Endothelial cell of umbilical vein (primary cell): ENCODE data around the gene CTLA4. TPM values are rescaled to one million over a fixed set of nuclear protein-coding genes. Genes with fewer than 3 reads are reported as not detected.

Experiments
- BruUV-seq: library from RNA; stranded (reverse); fragments of 400-500 nt; replicated peaks from 2 replicates; lab custom pipeline; 2021; lab: Mats Ljungman, UMichigan
- CTCF ChIA-PET: fragments of 300-600, 350-600 bp; sonication (Branson Sonifier 250); formaldehyde crosslinking; loops from one replicate; lab custom pipeline; 2021; ENCODE audit warnings: antibody characterized with exemption, inconsistent platforms; lab: Charles Lee
- POLR2A ChIA-PET: fragments of 300-600, 350-600 bp; sonication (Branson Sonifier 250); formaldehyde crosslinking; loops from one replicate; lab custom pipeline; 2021; ENCODE audit warnings: antibody characterized with exemption, inconsistent platforms; lab: Charles Lee
- DNase-seq: peaks from one replicate; pipeline ENCODE4 v3.0.0-alpha.2; 2011; ENCODE audit warnings: low read depth, low spot score
- FAIRE-seq: peaks from 2 replicates; lab custom pipeline; 2011; peaks lifted over from hg19 to GRCh38; lab: Jason Lieb, UNC
- H2AFZ ChIP-seq: 2 replicates; pipeline ENCODE4 v1.6.0; 2012; ENCODE audit warnings: low read depth, low read length, control low read depth, inconsistent platforms
- H3K27ac ChIP-seq: 2 replicates; pipeline ENCODE4 v1.5.1; 2011; ENCODE audit warnings: low read depth, mild to moderate bottlenecking, control low read depth, low read length, moderate library complexity; ENCODE audit not compliant: insufficient read depth
- H3K27me3 ChIP-seq, 2 experiments: 2 replicates each; pipeline versions ENCODE4 v1.6.0 to v1.6.1; 2011; ENCODE audit warnings: low read length in 2 of 2, mixed read lengths in 1 of 2; ENCODE audit not compliant: control insufficient read depth in 2 of 2, insufficient read depth in 2 of 2
- H3K36me3 ChIP-seq, 2 experiments: 2 replicates in 1 of 2; 3 replicates in 1 of 2; pipeline ENCODE4 v1.5.1; 2011; ENCODE audit warnings: low read length in 2 of 2, mild to moderate bottlenecking in 1 of 2, moderate library complexity in 1 of 2; ENCODE audit not compliant: control insufficient read depth in 2 of 2, insufficient read depth in 2 of 2; ENCODE audit errors: extremely low read depth in 1 of 2
- H3K4me1 ChIP-seq: 3 replicates; pipeline ENCODE4 v1.5.1; 2011; ENCODE audit warnings: mild to moderate bottlenecking, low read length; ENCODE audit not compliant: control insufficient read depth, insufficient read depth; ENCODE audit errors: extremely low read depth
- H3K4me2 ChIP-seq: 2 replicates; pipeline ENCODE4 v1.6.1; 2011; ENCODE audit warnings: low read length, control low read depth, mixed read lengths; ENCODE audit not compliant: insufficient read depth
- H3K4me3 ChIP-seq, 3 experiments: fragments of 200-600 bp in 1 of 3; sonication (generic), shearing (Covaris generic) in 1 of 3; replicated peaks in 1 of 3; 2 replicates each; pipeline ENCODE4 v1.5.1; 2011 to 2016; ENCODE audit warnings: control low read depth in 3 of 3, low read length in 3 of 3, mild to moderate bottlenecking in 2 of 3, inconsistent platforms in 1 of 3, low read depth in 1 of 3, moderate library complexity in 1 of 3; ENCODE audit not compliant: insufficient read depth in 1 of 3
- H3K79me2 ChIP-seq: 2 replicates; pipeline ENCODE4 v1.6.0; 2012; ENCODE audit warnings: low read length, inconsistent platforms; ENCODE audit not compliant: control insufficient read depth, insufficient read depth
- H3K9ac ChIP-seq: replicated peaks from 2 replicates; pipeline ENCODE3; 2011; ENCODE audit warnings: low read length, control low read depth; ENCODE audit not compliant: insufficient read depth; ENCODE audit errors: extremely low read depth
- H3K9me1 ChIP-seq: replicated peaks from 3 replicates; pipeline ENCODE4 v1.6.0; 2011; ENCODE audit warnings: mild to moderate bottlenecking, low read length; ENCODE audit not compliant: control insufficient read depth, insufficient read depth; ENCODE audit errors: extremely low read depth
- H3K9me3 ChIP-seq: replicated peaks from 2 replicates; pipeline ENCODE4 v1.5.1; 2012; ENCODE audit warnings: low read length, inconsistent platforms; ENCODE audit not compliant: control insufficient read depth, insufficient read depth
- H4K20me1 ChIP-seq: replicated peaks from 2 replicates; pipeline ENCODE3; 2011; ENCODE audit warnings: mild to moderate bottlenecking, low read length; ENCODE audit not compliant: control insufficient read depth, insufficient read depth; ENCODE audit errors: extremely low read depth
- EZH2 ChIP-seq: IDR thresholded peaks from 2 replicates; pipeline ENCODE4 v1.6.1; 2012; ENCODE audit warnings: borderline replicate concordance, low read depth, mild to moderate bottlenecking, moderate library complexity, low read length, inconsistent platforms; ENCODE audit not compliant: severe bottlenecking
- FOS ChIP-seq: IDR thresholded peaks from 2 replicates; pipeline ENCODE4 v1.6.1; 2011; ENCODE audit warnings: mild to moderate bottlenecking, low read length, moderate library complexity, borderline replicate concordance; ENCODE audit not compliant: insufficient read depth
- GATA2 ChIP-seq: IDR thresholded peaks from 2 replicates; pipeline ENCODE4 v1.7.0; 2011; ENCODE audit warnings: low read depth, mild to moderate bottlenecking, moderate library complexity, mixed read lengths, low read length; ENCODE audit not compliant: insufficient read length, insufficient read depth
- JUN ChIP-seq: IDR thresholded peaks from 2 replicates; pipeline ENCODE4 v1.6.1; 2011; ENCODE audit warnings: borderline replicate concordance, low read depth; ENCODE audit not compliant: insufficient read length, insufficient read depth
- MYC ChIP-seq: IDR thresholded peaks from one replicate; pipeline ENCODE4 v1.6.1; 2011; ENCODE audit warnings: mild to moderate bottlenecking, low read depth, low read length
- POLR2A ChIP-seq: IDR thresholded peaks from 2 replicates; pipeline ENCODE4 v1.6.1; 2012; ENCODE audit warnings: low read depth, mild to moderate bottlenecking, control low read depth, low read length
- POLR2AphosphoS5 ChIP-seq: IDR thresholded peaks from 2 replicates; pipeline ENCODE4 v1.6.1; 2012; ENCODE audit warnings: low read depth, mild to moderate bottlenecking, control low read depth, low read length, moderate library complexity; ENCODE audit not compliant: insufficient read depth
- dilution Hi-C: fragments of 300-500 bp; cut with MboI; formaldehyde crosslinking; loops from one replicate; pipeline ENCODE4 v1.15.0; 2019; ENCODE audit warnings: low sequenced_read_pairs; ENCODE audit not compliant: extremely low pct_ligation_motif_present
- intact Hi-C: fragments of 100-400 bp; cut with micrococcal nuclease; formaldehyde crosslinking; loops from one replicate; pipeline ENCODE4 v1.10.0; 2022
- polyA plus RNA-seq, 4 experiments: library from polyadenylated mRNA; depleted of rRNA in 3 of 4; stranded (reverse) in 3 of 4; unstranded in 1 of 4; fragments of >200 nt; gene quantifications; 2 replicates each; pipeline versions ENCODE4 v1.2.1 to v1.2.3, GENCODE V29; 2011 to 2012; ENCODE audit warnings: missing spikeins in 1 of 4
- total RNA-seq: library from RNA; stranded (reverse); gene quantifications from 2 replicates; pipeline ENCODE4 v1.2.3, GENCODE V29; 2021
- TF ChIP-seq, protein P1 (sequence below), 2 donors: IDR thresholded peaks; 1 replicate in 1 of 2; 2 replicates in 1 of 2; pipeline ENCODE4 v1.5.1; 2011; ENCODE audit warnings: low read length in 2 of 2, mild to moderate bottlenecking in 2 of 2, moderate library complexity in 2 of 2, control low read depth in 1 of 2, inconsistent platforms in 1 of 2, low read depth in 1 of 2; ENCODE audit not compliant: insufficient read depth in 1 of 2; ENCODE audit errors: extremely low read depth in 1 of 2
- TF ChIP-seq, protein P2 (sequence below): IDR thresholded peaks from 2 replicates; pipeline ENCODE4 v1.6.1; 2011; ENCODE audit not compliant: insufficient read depth, insufficient read length

The CTLA4 gene
- total and polyA plus RNA-seq, 2 donors (not counting 3 experiments of a cell fraction or from before 2014, with no cell fraction given), result not detected

DNA sequence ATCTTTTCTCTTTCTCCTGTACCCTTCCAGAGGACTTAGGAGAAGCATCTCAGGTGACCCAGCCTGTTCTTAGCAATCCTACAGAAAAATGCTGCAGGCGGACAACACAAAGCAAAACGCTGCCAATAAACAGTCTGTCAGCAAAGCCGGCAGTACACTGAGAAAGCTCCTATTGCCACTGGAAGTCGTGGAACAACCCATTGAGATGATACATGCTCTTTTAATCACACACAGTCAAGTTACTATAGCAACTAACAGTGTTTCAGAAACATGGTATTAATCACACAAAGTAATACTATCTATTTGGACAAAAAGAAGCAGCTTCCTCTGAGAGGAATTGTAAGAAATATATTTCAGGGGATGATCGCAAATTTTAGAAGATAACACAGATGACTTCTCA, 10.5 kb downstream of the CTLA4 start:
- H3K9me3 ChIP-seq, result no peaks in the 10 kb centered on the region
- TF ChIP-seq MYC, result no peak
- TF ChIP-seq, protein P1, sequence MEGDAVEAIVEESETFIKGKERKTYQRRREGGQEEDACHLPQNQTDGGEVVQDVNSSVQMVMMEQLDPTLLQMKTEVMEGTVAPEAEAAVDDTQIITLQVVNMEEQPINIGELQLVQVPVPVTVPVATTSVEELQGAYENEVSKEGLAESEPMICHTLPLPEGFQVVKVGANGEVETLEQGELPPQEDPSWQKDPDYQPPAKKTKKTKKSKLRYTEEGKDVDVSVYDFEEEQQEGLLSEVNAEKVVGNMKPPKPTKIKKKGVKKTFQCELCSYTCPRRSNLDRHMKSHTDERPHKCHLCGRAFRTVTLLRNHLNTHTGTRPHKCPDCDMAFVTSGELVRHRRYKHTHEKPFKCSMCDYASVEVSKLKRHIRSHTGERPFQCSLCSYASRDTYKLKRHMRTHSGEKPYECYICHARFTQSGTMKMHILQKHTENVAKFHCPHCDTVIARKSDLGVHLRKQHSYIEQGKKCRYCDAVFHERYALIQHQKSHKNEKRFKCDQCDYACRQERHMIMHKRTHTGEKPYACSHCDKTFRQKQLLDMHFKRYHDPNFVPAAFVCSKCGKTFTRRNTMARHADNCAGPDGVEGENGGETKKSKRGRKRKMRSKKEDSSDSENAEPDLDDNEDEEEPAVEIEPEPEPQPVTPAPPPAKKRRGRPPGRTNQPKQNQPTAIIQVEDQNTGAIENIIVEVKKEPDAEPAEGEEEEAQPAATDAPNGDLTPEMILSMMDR (IDR thresholded peaks at IDR 0.05; ENCODE audit: extremely low read depth in 1 of 2, insufficient read depth in 1 of 2, low read depth in 1 of 2, low read length in 2 of 2), result no peak
- TF ChIP-seq, protein P2, sequence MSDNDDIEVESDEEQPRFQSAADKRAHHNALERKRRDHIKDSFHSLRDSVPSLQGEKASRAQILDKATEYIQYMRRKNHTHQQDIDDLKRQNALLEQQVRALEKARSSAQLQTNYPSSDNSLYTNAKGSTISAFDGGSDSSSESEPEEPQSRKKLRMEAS, result no peak
- TF ChIP-seq JUN, result no peak
- no peak for TF ChIP-seq POLR2A
- TF ChIP-seq EZH2, result no peak
- TF ChIP-seq FOS, result no peak
- no peak for TF ChIP-seq GATA2
- TF ChIP-seq POLR2AphosphoS5, result no peak
- CTCF ChIA-PET, result interaction anchor here (1.7 to 2.0 kb wide), 2 partner anchors 9 to 10 kb away, joined by 5 to 8 read pairs; partner anchors contain the start of gene CTLA4
- intact Hi-C loops, result no loop called here
- POLR2A ChIA-PET, result no interaction called here
- H3K4me3 ChIP-seq, result no peak overlapping the region
- no peaks in the 10 kb centered on the region for H4K20me1 ChIP-seq
- no peaks in the 10 kb centered on the region for H3K36me3 ChIP-seq
- peaks cover 4 to 10% of the 10 kb centered on the region in 2 experiments for H3K27me3 ChIP-seq
- H3K9ac ChIP-seq, result no peak overlapping the region
- no peaks in the 10 kb centered on the region for H3K79me2 ChIP-seq
- H3K4me2 ChIP-seq, result no peak overlapping the region
- no peak overlapping the region for H3K27ac ChIP-seq
- H3K9me1 ChIP-seq, result no peaks in the 10 kb centered on the region
- FAIRE-seq, result no peak
- no peaks in the 10 kb centered on the region for H3K4me1 ChIP-seq
- BruUV-seq, result no TSS peak
- H2AFZ ChIP-seq, result no peak overlapping the region
- dilution Hi-C loops, result no loop called here
- DNase-seq, result no peak
